ENCODE results near the gene PSME1.

GRCh38 chr14:24098927-24099813 lies 36.8 kb upstream of the PSME1 start:
- no peak for TF ChIP-seq CTCF (CRISPR knock-in tag; IDR thresholded peaks at IDR 0.05)
- no peak for TF ChIP-seq KIAA2018 (CRISPR knock-in tag; IDR thresholded peaks at IDR 0.05; ENCODE audit: borderline replicate concordance)
- TF ChIP-seq REST (IDR thresholded peaks at IDR 0.05; ENCODE audit: borderline replicate concordance in 1 of 2, low read depth in 1 of 2, low read length in 2 of 2) = no peak
- no peak for TF ChIP-seq PRDM15 (CRISPR knock-in tag; IDR thresholded peaks at IDR 0.05)
- no peak for TF ChIP-seq SCMH1 (CRISPR knock-in tag; IDR thresholded peaks at IDR 0.05; ENCODE audit: borderline replicate concordance)
- TF ChIP-seq ZBTB20 (CRISPR knock-in tag; IDR thresholded peaks at IDR 0.05; ENCODE audit: borderline replicate concordance, low read depth) = no peak
- TF ChIP-seq ZFYVE20 (CRISPR knock-in tag; IDR thresholded peaks at IDR 0.05; ENCODE audit: borderline replicate concordance, low read depth) = peak; percentile 22; the same call in 1 of the 2 replicates
- TF ChIP-seq ZNF639 (CRISPR knock-in tag; conservative IDR thresholded peaks at IDR 0.05) = no peak
- TF ChIP-seq NR2F2 (IDR thresholded peaks at IDR 0.05; ENCODE audit: borderline replicate concordance, low read depth) = no peak
- no peak for TF ChIP-seq ZC3H4 (CRISPR knock-in tag; IDR thresholded peaks at IDR 0.05; ENCODE audit: borderline replicate concordance)
- TF ChIP-seq ZFAT (CRISPR knock-in tag; conservative IDR thresholded peaks at IDR 0.05) = no peak

All from HepG2 (cell line).